MM.1S (cell line): Measurements from ENCODE around the gene PHF19.
A peak's percentile ranks its signal among the peaks of the same experiment; 100 is the strongest.

Experiments
- DNase-seq: peaks from one replicate; pipeline ENCODE4 v3.0.0-alpha.2; 2015
- H2AFZ ChIP-seq: fragments of 300-600 bp; sonication (generic); 2 replicates; pipeline ENCODE4 v1.6.0; 2016; ENCODE audit warnings: antibody characterized with exemption, low read length
- H3F3A ChIP-seq: fragments of 300-600 bp; sonication (generic); 2 replicates; pipeline ENCODE4 v1.6.1; 2016; ENCODE audit warnings: mild to moderate bottlenecking, antibody characterized with exemption, low read length, moderate library complexity, mixed read lengths; ENCODE audit not compliant: insufficient read depth
- H3K27ac ChIP-seq: fragments of 300-600 bp; sonication (generic); 2 replicates; pipeline ENCODE4 v1.5.1; 2016; ENCODE audit warnings: mild to moderate bottlenecking, low read length
- H3K27me3 ChIP-seq: fragments of 300-600 bp; sonication (generic); replicated peaks from 2 replicates; pipeline ENCODE4 v1.6.0; 2016; ENCODE audit warnings: low read length; ENCODE audit not compliant: insufficient read depth
- H3K36me3 ChIP-seq: fragments of 300-600 bp; sonication (generic); replicated peaks from 2 replicates; pipeline ENCODE4 v1.6.1; 2016; ENCODE audit warnings: mild to moderate bottlenecking, low read length, mixed read lengths; ENCODE audit not compliant: insufficient read depth
- H3K4me1 ChIP-seq: fragments of 300-600 bp; sonication (generic); 2 replicates; pipeline ENCODE4 v1.6.1; 2016; ENCODE audit warnings: low read length, mixed read lengths
- H3K4me2 ChIP-seq: fragments of 300-600 bp; sonication (generic); 2 replicates; pipeline ENCODE4 v1.6.0; 2016; ENCODE audit warnings: low read depth, low read length
- H3K4me3 ChIP-seq: fragments of 300-600 bp; sonication (generic); 2 replicates; pipeline ENCODE4 v1.5.1; 2016; ENCODE audit warnings: low read length, mixed read lengths
- H3K79me2 ChIP-seq: fragments of 300-600 bp; sonication (generic); 2 replicates; pipeline ENCODE4 v1.6.1; 2016; ENCODE audit warnings: mixed run types, low read length, mixed read lengths
- H3K9ac ChIP-seq: fragments of 300-600 bp; sonication (generic); 2 replicates; pipeline ENCODE4 v1.6.1; 2016; ENCODE audit warnings: low read length, mixed read lengths
- H3K9me2 ChIP-seq: fragments of 300-600 bp; sonication (generic); replicated peaks from 2 replicates; pipeline ENCODE4 v1.6.1; 2016; ENCODE audit warnings: mild to moderate bottlenecking, low read length, mixed read lengths; ENCODE audit not compliant: insufficient read depth
- H3K9me3 ChIP-seq: fragments of 300-600 bp; sonication (generic); replicated peaks from 2 replicates; pipeline ENCODE4 v1.6.1; 2016; ENCODE audit warnings: mild to moderate bottlenecking, low read length, mixed read lengths; ENCODE audit not compliant: insufficient read depth
- H4K20me1 ChIP-seq: fragments of 300-600 bp; sonication (generic); 2 replicates; pipeline ENCODE4 v1.6.1; 2016; ENCODE audit warnings: mild to moderate bottlenecking, low read length, moderate library complexity, mixed read lengths; ENCODE audit not compliant: insufficient read depth
- EZH2 ChIP-seq: fragments of 300-600 bp; sonication (generic); optimal IDR thresholded peaks from 2 replicates; pipeline ENCODE3; 2017; ENCODE audit warnings: low read depth, mild to moderate bottlenecking, antibody characterized with exemption, low read length, mixed read lengths
- EZH2phosphoT487 ChIP-seq: fragments of 300-600 bp; sonication (generic); IDR thresholded peaks from 2 replicates; pipeline ENCODE4 v1.6.1; 2018; ENCODE audit warnings: antibody characterized with exemption, low read length
- TF ChIP-seq, protein P1 (sequence below): fragments of 300-600 bp; sonication (generic); IDR thresholded peaks from 2 replicates; pipeline ENCODE4 v1.5.1; 2016; ENCODE audit warnings: antibody characterized with exemption, low read length, mixed read lengths

The PHF19 gene

GRCh38 chr9:120899490-120900068, 22.6 kb upstream of the PHF19 start:
- Histone ChIP-seq H3K36me3 (no peaks in the 10 kb centered on the region), H3K79me2 (no peaks in the 10 kb centered on the region), H4K20me1 (no peaks in the 10 kb centered on the region), H3K9ac (no peak overlapping the region), H3K9me2 (no peaks in the 10 kb centered on the region), H3K27ac (no peak overlapping the region), H3K4me2 (no peak overlapping the region), H2AFZ (no peak overlapping the region), H3K27me3 (no peaks in the 10 kb centered on the region), H3K4me1 (peaks cover 65% of the 10 kb centered on the region), H3K4me3 (no peak overlapping the region), H3F3A (peaks cover 35% of the 10 kb centered on the region), H3K9me3 (no peaks in the 10 kb centered on the region)
- TF ChIP-seq EZH2phosphoT487 (no peak), EZH2 (no peak)
- TF ChIP-seq, protein P1, sequence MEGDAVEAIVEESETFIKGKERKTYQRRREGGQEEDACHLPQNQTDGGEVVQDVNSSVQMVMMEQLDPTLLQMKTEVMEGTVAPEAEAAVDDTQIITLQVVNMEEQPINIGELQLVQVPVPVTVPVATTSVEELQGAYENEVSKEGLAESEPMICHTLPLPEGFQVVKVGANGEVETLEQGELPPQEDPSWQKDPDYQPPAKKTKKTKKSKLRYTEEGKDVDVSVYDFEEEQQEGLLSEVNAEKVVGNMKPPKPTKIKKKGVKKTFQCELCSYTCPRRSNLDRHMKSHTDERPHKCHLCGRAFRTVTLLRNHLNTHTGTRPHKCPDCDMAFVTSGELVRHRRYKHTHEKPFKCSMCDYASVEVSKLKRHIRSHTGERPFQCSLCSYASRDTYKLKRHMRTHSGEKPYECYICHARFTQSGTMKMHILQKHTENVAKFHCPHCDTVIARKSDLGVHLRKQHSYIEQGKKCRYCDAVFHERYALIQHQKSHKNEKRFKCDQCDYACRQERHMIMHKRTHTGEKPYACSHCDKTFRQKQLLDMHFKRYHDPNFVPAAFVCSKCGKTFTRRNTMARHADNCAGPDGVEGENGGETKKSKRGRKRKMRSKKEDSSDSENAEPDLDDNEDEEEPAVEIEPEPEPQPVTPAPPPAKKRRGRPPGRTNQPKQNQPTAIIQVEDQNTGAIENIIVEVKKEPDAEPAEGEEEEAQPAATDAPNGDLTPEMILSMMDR: no peak
- DNase-seq: no peak

- DNase-seq: no peak
- Histone ChIP-seq H3K27ac (no peak overlapping the region), H3K27me3 (no peaks in the 10 kb centered on the region), H3K9me3 (no peaks in the 10 kb centered on the region), H3K36me3 (no peaks in the 10 kb centered on the region), H3K9me2 (no peaks in the 10 kb centered on the region), H3K4me3 (no peak overlapping the region), H3K4me2 (no peak overlapping the region), H3K4me1 (peaks cover 63% of the 10 kb centered on the region), H2AFZ (no peak overlapping the region), H3K79me2 (no peaks in the 10 kb centered on the region), H3K9ac (no peak overlapping the region), H3F3A (peaks cover 24% of the 10 kb centered on the region), H4K20me1 (no peaks in the 10 kb centered on the region)
- TF ChIP-seq, protein P1: no peak
- TF ChIP-seq EZH2 (no peak), EZH2phosphoT487 (no peak)
Measured at GRCh38 chr9:120898396-120898795, 21.4 kb upstream of the PHF19 start.

DNA sequence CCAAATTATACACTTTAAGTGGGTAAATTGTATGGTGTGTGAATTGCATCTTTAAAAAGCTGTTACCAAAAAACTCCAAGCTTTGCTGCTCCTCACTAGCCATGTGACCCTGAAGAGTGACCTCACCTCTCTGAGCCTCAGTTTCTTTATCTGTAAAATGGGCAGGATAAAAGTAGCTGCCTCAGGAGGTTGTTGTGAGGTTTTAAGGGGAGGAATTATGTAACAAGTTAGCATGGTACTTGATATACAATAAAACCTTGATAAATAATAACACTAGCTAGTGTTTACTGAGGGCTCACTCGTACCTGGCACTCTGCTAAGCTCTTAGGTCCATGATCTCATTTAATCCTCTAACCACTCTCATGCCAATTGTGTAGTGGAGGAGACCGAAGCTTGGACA, 19.0 kb upstream of the PHF19 start:
- no peak overlapping the region for H3K9ac ChIP-seq
- no peak for DNase-seq
- H4K20me1 ChIP-seq: no peaks in the 10 kb centered on the region
- no peaks in the 10 kb centered on the region for H3K9me2 ChIP-seq
- H3K9me3 ChIP-seq: no peaks in the 10 kb centered on the region
- no peak overlapping the region for H3K4me2 ChIP-seq
- no peak for TF ChIP-seq EZH2phosphoT487
- TF ChIP-seq EZH2: no peak
- TF ChIP-seq, protein P1: no peak
- H3K79me2 ChIP-seq: no peaks in the 10 kb centered on the region
- H3K4me1 ChIP-seq: peaks cover 68% of the 10 kb centered on the region
- no peaks in the 10 kb centered on the region for H3K36me3 ChIP-seq
- H3K27ac ChIP-seq: peak overlapping the region; percentile 0; the same call in 1 of the 2 replicates
- no peak overlapping the region for H2AFZ ChIP-seq
- H3F3A ChIP-seq: peaks cover 35% of the 10 kb centered on the region
- H3K4me3 ChIP-seq: no peak overlapping the region
- no peaks in the 10 kb centered on the region for H3K27me3 ChIP-seq
